MM.1S (cell line): ENCODE data around the gene SLC24A3.
"Not testable (repeated sequence)": the region's sequence is repeated elsewhere in the genome, so short reads cannot be mapped to it uniquely, and the experiment has no call there.

ENCODE experiments used
- DNase-seq: peaks from one replicate; pipeline ENCODE4 v3.0.0-alpha.2; 2015
- H2AFZ ChIP-seq: fragments of 300-600 bp; sonication (generic); 2 replicates; pipeline ENCODE4 v1.6.0; 2016; ENCODE audit warnings: antibody characterized with exemption, low read length
- H3F3A ChIP-seq: fragments of 300-600 bp; sonication (generic); 2 replicates; pipeline ENCODE4 v1.6.1; 2016; ENCODE audit warnings: mild to moderate bottlenecking, antibody characterized with exemption, low read length, moderate library complexity, mixed read lengths; ENCODE audit not compliant: insufficient read depth
- H3K27ac ChIP-seq: fragments of 300-600 bp; sonication (generic); 2 replicates; pipeline ENCODE4 v1.5.1; 2016; ENCODE audit warnings: mild to moderate bottlenecking, low read length
- H3K27me3 ChIP-seq: fragments of 300-600 bp; sonication (generic); replicated peaks from 2 replicates; pipeline ENCODE4 v1.6.0; 2016; ENCODE audit warnings: low read length; ENCODE audit not compliant: insufficient read depth
- H3K36me3 ChIP-seq: fragments of 300-600 bp; sonication (generic); replicated peaks from 2 replicates; pipeline ENCODE4 v1.6.1; 2016; ENCODE audit warnings: mild to moderate bottlenecking, low read length, mixed read lengths; ENCODE audit not compliant: insufficient read depth
- H3K4me1 ChIP-seq: fragments of 300-600 bp; sonication (generic); 2 replicates; pipeline ENCODE4 v1.6.1; 2016; ENCODE audit warnings: low read length, mixed read lengths
- H3K4me2 ChIP-seq: fragments of 300-600 bp; sonication (generic); 2 replicates; pipeline ENCODE4 v1.6.0; 2016; ENCODE audit warnings: low read depth, low read length
- H3K4me3 ChIP-seq: fragments of 300-600 bp; sonication (generic); 2 replicates; pipeline ENCODE4 v1.5.1; 2016; ENCODE audit warnings: low read length, mixed read lengths
- H3K79me2 ChIP-seq: fragments of 300-600 bp; sonication (generic); 2 replicates; pipeline ENCODE4 v1.6.1; 2016; ENCODE audit warnings: mixed run types, low read length, mixed read lengths
- H3K9ac ChIP-seq: fragments of 300-600 bp; sonication (generic); 2 replicates; pipeline ENCODE4 v1.6.1; 2016; ENCODE audit warnings: low read length, mixed read lengths
- H3K9me2 ChIP-seq: fragments of 300-600 bp; sonication (generic); replicated peaks from 2 replicates; pipeline ENCODE4 v1.6.1; 2016; ENCODE audit warnings: mild to moderate bottlenecking, low read length, mixed read lengths; ENCODE audit not compliant: insufficient read depth
- H3K9me3 ChIP-seq: fragments of 300-600 bp; sonication (generic); replicated peaks from 2 replicates; pipeline ENCODE4 v1.6.1; 2016; ENCODE audit warnings: mild to moderate bottlenecking, low read length, mixed read lengths; ENCODE audit not compliant: insufficient read depth
- H4K20me1 ChIP-seq: fragments of 300-600 bp; sonication (generic); 2 replicates; pipeline ENCODE4 v1.6.1; 2016; ENCODE audit warnings: mild to moderate bottlenecking, low read length, moderate library complexity, mixed read lengths; ENCODE audit not compliant: insufficient read depth
- EZH2 ChIP-seq: fragments of 300-600 bp; sonication (generic); optimal IDR thresholded peaks from 2 replicates; pipeline ENCODE3; 2017; ENCODE audit warnings: low read depth, mild to moderate bottlenecking, antibody characterized with exemption, low read length, mixed read lengths
- EZH2phosphoT487 ChIP-seq: fragments of 300-600 bp; sonication (generic); IDR thresholded peaks from 2 replicates; pipeline ENCODE4 v1.6.1; 2018; ENCODE audit warnings: antibody characterized with exemption, low read length
- TF ChIP-seq, protein P1 (sequence below): fragments of 300-600 bp; sonication (generic); IDR thresholded peaks from 2 replicates; pipeline ENCODE4 v1.5.1; 2016; ENCODE audit warnings: antibody characterized with exemption, low read length, mixed read lengths

Gene SLC24A3

DNA sequence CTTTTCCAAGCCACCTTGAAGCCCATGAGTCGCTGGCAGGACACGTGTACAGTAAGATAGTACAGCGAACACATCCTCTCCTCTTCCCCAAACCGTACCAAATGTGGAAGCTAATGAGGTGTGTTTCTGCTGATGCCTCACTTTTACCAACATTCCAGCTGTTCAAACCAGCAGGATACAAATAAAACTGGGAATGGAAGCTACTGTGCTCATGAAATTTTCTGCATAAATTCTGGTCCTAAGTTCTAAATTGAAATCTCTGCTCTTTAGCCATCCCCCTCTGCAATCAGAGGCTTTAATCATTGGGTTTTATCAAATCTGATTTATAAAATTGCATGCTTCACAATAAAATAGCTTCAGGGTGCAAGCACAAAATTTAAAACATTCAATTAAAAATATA is 463.8 kb downstream of the SLC24A3 start:
- TF ChIP-seq, protein P1, sequence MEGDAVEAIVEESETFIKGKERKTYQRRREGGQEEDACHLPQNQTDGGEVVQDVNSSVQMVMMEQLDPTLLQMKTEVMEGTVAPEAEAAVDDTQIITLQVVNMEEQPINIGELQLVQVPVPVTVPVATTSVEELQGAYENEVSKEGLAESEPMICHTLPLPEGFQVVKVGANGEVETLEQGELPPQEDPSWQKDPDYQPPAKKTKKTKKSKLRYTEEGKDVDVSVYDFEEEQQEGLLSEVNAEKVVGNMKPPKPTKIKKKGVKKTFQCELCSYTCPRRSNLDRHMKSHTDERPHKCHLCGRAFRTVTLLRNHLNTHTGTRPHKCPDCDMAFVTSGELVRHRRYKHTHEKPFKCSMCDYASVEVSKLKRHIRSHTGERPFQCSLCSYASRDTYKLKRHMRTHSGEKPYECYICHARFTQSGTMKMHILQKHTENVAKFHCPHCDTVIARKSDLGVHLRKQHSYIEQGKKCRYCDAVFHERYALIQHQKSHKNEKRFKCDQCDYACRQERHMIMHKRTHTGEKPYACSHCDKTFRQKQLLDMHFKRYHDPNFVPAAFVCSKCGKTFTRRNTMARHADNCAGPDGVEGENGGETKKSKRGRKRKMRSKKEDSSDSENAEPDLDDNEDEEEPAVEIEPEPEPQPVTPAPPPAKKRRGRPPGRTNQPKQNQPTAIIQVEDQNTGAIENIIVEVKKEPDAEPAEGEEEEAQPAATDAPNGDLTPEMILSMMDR: no peak
- TF ChIP-seq EZH2phosphoT487 (no peak), EZH2 (no peak)
- no peak for DNase-seq
- Histone ChIP-seq H3K27me3 (no peaks in the 10 kb centered on the region), H3K4me3 (no peak overlapping the region), H3K36me3 (no peaks in the 10 kb centered on the region), H4K20me1 (no peaks in the 10 kb centered on the region), H3K9me3 (no peaks in the 10 kb centered on the region), H3K79me2 (no peaks in the 10 kb centered on the region), H3K9ac (no peak overlapping the region), H3F3A (no peaks in the 10 kb centered on the region), H3K27ac (no peak overlapping the region), H3K4me2 (no peak overlapping the region), H3K9me2 (no peaks in the 10 kb centered on the region), H2AFZ (no peak overlapping the region), H3K4me1 (no peaks in the 10 kb centered on the region)

DNA sequence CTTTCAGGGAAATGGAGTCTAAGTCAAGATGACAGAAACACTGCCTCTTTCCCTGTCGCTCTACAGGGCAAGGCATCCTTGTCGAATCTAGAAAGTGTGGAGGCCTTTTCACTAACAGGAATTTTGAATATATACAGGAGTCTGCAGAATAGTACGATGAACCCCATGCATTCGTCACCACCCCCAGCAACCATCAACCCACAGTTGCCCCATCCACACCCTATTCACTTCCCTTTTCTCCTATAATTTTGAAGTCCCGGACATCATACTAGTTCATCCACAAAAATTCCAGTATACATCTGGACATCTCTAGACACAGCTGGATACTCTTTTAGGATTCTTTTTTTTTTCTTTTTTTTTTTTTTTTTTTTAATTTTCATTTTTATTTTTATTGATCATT is 464.9 kb downstream of the SLC24A3 start:
- Histone ChIP-seq H2AFZ (no peak overlapping the region), H3K4me2 (no peak overlapping the region), H3K36me3 (no peaks in the 10 kb centered on the region), H3K9me2 (no peaks in the 10 kb centered on the region), H3K4me3 (no peak overlapping the region), H3K79me2 (no peaks in the 10 kb centered on the region), H4K20me1 (no peaks in the 10 kb centered on the region), H3F3A (no peaks in the 10 kb centered on the region), H3K27me3 (no peaks in the 10 kb centered on the region), H3K4me1 (no peaks in the 10 kb centered on the region), H3K27ac (no peak overlapping the region), H3K9me3 (no peaks in the 10 kb centered on the region), H3K9ac (no peak overlapping the region)
- DNase-seq: no peak
- TF ChIP-seq EZH2: no peak
- TF ChIP-seq, protein P1: no peak
- TF ChIP-seq EZH2phosphoT487: no peak

DNA sequence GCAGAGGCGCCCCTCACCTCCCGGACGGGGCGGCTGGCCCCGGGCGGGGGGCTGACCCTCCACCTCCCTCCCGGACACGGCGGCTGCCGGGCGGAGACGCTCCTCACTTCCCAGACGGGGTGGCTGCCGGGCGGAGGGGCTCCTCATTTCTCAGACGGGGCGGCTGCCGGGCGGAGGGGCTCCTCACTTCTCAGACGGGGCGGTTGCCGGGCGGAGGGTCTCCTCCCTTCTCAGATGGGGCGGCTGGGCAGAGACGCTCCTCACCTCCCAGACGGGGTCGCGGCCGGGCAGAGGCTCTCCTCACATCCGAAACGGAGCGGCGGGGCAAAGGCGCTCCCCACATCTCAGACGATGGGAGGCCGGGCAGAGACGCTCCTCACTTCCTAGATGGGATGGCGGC is 466.1 kb downstream of the SLC24A3 start:
- H3K9me2 ChIP-seq, H2AFZ ChIP-seq, H3K4me3 ChIP-seq, DNase-seq, H3F3A ChIP-seq, H3K4me2 ChIP-seq, H4K20me1 ChIP-seq, H3K9me3 ChIP-seq, H3K4me1 ChIP-seq, H3K36me3 ChIP-seq, H3K27ac ChIP-seq, H3K27me3 ChIP-seq, H3K79me2 ChIP-seq, H3K9ac ChIP-seq: not testable (repeated sequence)

DNA sequence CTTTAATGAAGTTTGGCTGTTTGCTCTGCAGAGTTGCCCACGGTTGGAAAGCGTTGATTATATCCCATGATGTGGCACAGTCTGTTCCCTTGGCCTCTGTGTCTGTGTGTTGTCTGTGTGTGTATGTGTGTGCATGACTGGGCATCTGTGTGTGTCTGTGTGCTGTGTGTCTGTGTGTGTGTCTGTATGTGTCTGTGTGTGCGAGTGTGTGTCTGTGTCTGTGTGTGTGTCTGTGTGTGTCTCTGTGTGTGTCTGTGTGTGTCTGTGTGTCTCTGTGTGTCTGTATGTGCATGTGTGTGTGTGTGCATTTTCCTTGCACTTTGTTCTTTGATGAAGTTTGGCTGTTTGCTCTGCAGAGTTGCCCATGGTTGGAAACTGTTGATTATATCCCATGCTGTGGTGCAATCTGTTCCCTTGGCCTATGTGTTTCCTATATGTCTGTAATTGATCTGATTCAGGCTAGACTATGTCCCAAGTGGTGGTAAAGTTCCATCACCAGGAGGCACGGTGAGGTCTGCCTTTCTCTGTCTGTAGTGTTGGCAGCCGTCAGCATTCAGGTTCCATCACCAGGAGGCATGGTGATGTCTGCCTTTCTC is 467.6 kb downstream of the SLC24A3 start:
- no peaks in the 10 kb centered on the region for H3K9me3 ChIP-seq
- H3K4me1 ChIP-seq: no peaks in the 10 kb centered on the region
- no peak for DNase-seq
- H2AFZ ChIP-seq: no peak overlapping the region
- no peaks in the 10 kb centered on the region for H3K36me3 ChIP-seq
- H4K20me1 ChIP-seq: no peaks in the 10 kb centered on the region
- no peak overlapping the region for H3K9ac ChIP-seq
- H3K27ac ChIP-seq: no peak overlapping the region
- no peaks in the 10 kb centered on the region for H3K79me2 ChIP-seq
- TF ChIP-seq EZH2phosphoT487: no peak
- TF ChIP-seq EZH2: no peak
- TF ChIP-seq, protein P1: no peak
- H3K9me2 ChIP-seq: no peaks in the 10 kb centered on the region
- H3K4me3 ChIP-seq: no peak overlapping the region
- no peak overlapping the region for H3K4me2 ChIP-seq
- H3K27me3 ChIP-seq: no peaks in the 10 kb centered on the region
- H3F3A ChIP-seq: no peaks in the 10 kb centered on the region
